ENCODE measurements around the gene NQO2. TPM values are rescaled to one million over a fixed set of nuclear protein-coding genes. Genes with fewer than 3 reads are reported as not detected.

Gene NQO2, protein sequence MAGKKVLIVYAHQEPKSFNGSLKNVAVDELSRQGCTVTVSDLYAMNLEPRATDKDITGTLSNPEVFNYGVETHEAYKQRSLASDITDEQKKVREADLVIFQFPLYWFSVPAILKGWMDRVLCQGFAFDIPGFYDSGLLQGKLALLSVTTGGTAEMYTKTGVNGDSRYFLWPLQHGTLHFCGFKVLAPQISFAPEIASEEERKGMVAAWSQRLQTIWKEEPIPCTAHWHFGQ
- total RNA-seq = 16.1 and 18.6 TPM in 2 replicates

DNA sequence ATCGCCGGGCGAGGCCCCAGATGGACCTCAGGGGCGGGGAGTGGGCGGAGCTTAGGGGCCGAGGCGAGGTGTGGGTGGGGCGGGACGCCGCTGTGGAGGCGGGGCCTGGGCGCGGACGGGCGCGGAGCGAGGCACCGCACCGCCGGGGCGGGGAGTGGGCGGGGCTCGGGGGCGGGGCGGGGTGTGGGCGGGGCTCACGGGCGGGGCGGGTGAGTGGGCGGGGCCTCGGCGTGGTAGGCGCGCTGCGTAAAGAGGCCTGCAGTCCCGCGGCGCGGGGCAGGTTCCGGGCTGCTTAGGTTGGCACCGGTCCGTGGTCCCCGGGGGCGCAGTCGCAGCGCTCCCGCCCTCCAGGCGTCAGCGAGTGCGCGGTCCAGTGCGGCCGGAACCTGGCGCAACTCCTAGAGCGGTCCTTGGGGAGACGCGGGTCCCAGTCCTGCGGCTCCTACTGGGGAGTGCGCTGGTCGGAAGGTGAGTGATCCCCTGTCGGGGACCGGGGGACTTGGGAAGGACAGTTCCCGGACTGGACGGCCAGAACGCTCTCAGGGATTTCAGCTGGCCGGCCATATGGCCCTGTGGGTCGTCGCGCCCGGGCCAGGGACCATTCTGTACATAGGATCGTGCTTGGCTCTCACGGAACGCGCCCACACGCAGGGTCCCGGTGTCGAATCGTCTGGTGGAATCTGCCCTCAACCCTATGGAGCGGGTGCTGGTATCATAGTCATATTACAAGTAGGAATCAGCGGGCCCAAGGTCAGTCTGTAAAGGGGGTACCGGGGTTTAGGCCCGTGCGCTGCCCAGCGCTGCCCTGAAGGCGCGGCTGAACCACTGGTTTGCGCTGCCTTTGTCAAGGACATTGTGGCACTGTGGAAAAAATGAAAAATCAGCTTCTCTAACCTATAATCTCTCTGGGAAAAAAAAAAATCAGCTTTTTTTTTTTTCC is at the start of gene NQO2:
Gene NQO2 (plus strand): TSS at position 277 of the 940 bp plus-strand sequence. CDS start 6,659 bp downstream, outside the sequence.

GRCh38 chr6:2971420-2972218 is 28.1 kb upstream of the NQO2 start, which contains the start of gene SERPINB6:
Gene SERPINB6 (minus strand): TSS chr6:2971567. CDS start chr6:2959332, 12,235 bp downstream.

DNA sequence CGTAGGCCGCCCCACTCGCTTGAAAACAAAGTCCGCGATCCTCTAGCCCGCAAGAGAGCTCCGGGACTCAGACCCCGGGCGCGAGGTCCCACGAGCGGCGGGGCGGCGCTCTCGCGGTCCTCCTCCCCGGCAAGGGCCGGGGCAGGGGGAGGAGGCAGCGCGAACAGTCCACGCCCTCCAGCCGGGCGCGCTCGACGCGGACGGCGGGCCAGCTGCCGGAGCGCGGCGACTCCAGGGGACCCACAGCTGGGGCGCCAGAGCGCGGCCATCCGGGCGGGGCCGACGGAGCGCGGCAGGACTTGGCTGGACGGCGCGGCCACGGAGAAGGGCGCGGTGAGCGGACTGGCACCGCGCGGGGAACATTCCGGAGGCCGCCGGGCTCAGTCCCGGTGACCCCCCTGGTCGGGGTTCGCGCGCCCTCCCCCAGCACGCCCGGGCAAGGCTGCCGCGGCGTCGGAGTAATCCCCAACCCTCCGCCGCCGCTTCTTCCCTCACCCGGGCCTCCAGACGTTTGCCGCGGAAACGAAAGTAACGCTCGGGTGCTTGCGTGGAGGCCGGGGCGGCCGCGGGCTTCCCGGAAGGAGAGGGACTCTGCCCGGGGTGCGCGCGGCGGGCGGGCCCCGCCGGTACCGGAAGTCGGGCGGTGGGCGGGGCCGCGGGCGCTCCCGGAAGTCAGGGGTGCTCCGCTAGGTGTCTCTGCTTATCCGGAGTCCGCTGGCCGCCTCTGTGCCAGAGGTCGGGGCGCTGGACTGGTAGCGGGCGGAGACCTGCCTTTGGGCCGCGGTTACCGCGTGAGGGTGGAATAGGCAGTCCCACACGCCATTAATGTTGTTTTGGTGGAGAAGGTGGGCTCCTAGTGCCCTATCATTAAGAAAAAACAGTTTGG is 68.9 kb downstream of the NQO2 start, which contains the start of gene RIPK1:
Gene RIPK1 (plus strand): TSS at position 166 of the 886 bp plus-strand sequence. CDS start 8,330 bp downstream, outside the sequence.

Small RNA genes lying within 50 kb of the gene (small RNA-seq; reads per million reads assigned to genes)
- not detected for gene AL133351.4

Other genes starting within 250 kb of the NQO2 start
- gene MYLK4, start 249.0 kb upstream of the NQO2 start, total RNA-seq = 0.65 and 1.1 TPM in 2 replicates
- gene WRNIP1, start 234.5 kb upstream of the NQO2 start, total RNA-seq = 46.0 and 55.9 TPM in 2 replicates
- gene SERPINB1, start 158.0 kb upstream of the NQO2 start, total RNA-seq = 23.2 and 29.7 TPM in 2 replicates
- gene SERPINB9, start 96.6 kb upstream of the NQO2 start, total RNA-seq = 130 and 141 TPM in 2 replicates
- 134 and 139 TPM in 2 replicates for gene SERPINB6, start 28.3 kb upstream of the NQO2 start, total RNA-seq
- 18.6 and 22.6 TPM in 2 replicates for gene RIPK1, start 68.6 kb downstream of the NQO2 start, total RNA-seq
- 12.3 and 12.7 TPM in 2 replicates for gene BPHL, start 118.8 kb downstream of the NQO2 start, total RNA-seq
- gene TUBB2A, start 157.7 kb downstream of the NQO2 start, total RNA-seq = 56.8 and 69.6 TPM in 2 replicates
- 2.0 and 5.6 TPM in 2 replicates for gene TUBB2B, start 227.8 kb downstream of the NQO2 start, total RNA-seq